Neutrophil (primary cell): ENCODE results near the gene PCNX3.
A peak's percentile ranks its signal among the peaks of the same experiment; 100 is the strongest.

ENCODE experiments used
- H3K27ac ChIP-seq: fragments of 200-600 bp; sonication (generic); 2 replicates; pipeline ENCODE4 v1.5.1; 2016; ENCODE audit warnings: mild to moderate bottlenecking, moderate library complexity
- H3K27me3 ChIP-seq: fragments of 200-600 bp; sonication (generic); 2 replicates; pipeline ENCODE4 v1.6.0; 2016; ENCODE audit warnings: mild to moderate bottlenecking
- H3K36me3 ChIP-seq: fragments of 200-600 bp; sonication (generic); 2 replicates; pipeline ENCODE4 v1.5.1; 2017
- H3K4me1 ChIP-seq, 2 experiments: fragments of 200-600 bp in 1 of 2; sonication (generic) in 1 of 2; 1 replicate in 1 of 2; 2 replicates in 1 of 2; pipeline versions ENCODE4 v1.5.1 to v1.6.1; 2013 to 2016; ENCODE audit warnings: low read depth in 1 of 2, low read length in 1 of 2, mild to moderate bottlenecking in 1 of 2, moderate library complexity in 1 of 2; ENCODE audit not compliant: control insufficient read depth in 1 of 2, insufficient read depth in 1 of 2
- H3K4me3 ChIP-seq, 2 experiments: fragments of 200-600 bp in 1 of 2; sonication (generic) in 1 of 2; 1 replicate in 1 of 2; 2 replicates in 1 of 2; pipeline ENCODE4 v1.5.1; 2013 to 2016; ENCODE audit warnings: low read depth in 1 of 2, low read length in 1 of 2, mild to moderate bottlenecking in 1 of 2, moderate library complexity in 1 of 2
- H3K9me3 ChIP-seq: fragments of 200-600 bp; sonication (generic); 2 replicates; pipeline ENCODE4 v1.5.1; 2016
- CTCF ChIP-seq: fragments of 200-600 bp; sonication (generic); IDR thresholded peaks from 2 replicates; pipeline ENCODE4 v1.5.1; 2016; ENCODE audit warnings: antibody characterized with exemption

PCNX3 gene

GRCh38 chr11:65625628-65626342 is 10.2 kb downstream of the PCNX3 start:
- H3K27me3 ChIP-seq, result no peaks in the 10 kb centered on the region
- H3K4me3 ChIP-seq, result no peak overlapping the region
- peaks cover 99% of the 10 kb centered on the region for H3K36me3 ChIP-seq
- H3K9me3 ChIP-seq, result no peaks in the 10 kb centered on the region
- H3K27ac ChIP-seq, result peak overlapping the region; percentile 65
- TF ChIP-seq CTCF, result peak; percentile 83
- H3K4me1 ChIP-seq, result peaks cover 3 to 6% of the 10 kb centered on the region in 2 experiments

- H3K27ac ChIP-seq, result no peak overlapping the region
- H3K4me1 ChIP-seq, result peaks cover 3 to 6% of the 10 kb centered on the region in 2 experiments
- TF ChIP-seq CTCF, result no peak
- H3K9me3 ChIP-seq, result no peaks in the 10 kb centered on the region
- H3K27me3 ChIP-seq, result no peaks in the 10 kb centered on the region
- peaks cover 99% of the 10 kb centered on the region for H3K36me3 ChIP-seq
- no peak overlapping the region for H3K4me3 ChIP-seq
Observed at GRCh38 chr11:65627202-65627601, 11.6 kb downstream of the PCNX3 start.

GRCh38 chr11:65629579-65629978 is 14.0 kb downstream of the PCNX3 start:
- H3K36me3 ChIP-seq, result peaks cover 97% of the 10 kb centered on the region
- H3K27ac ChIP-seq, result no peak overlapping the region
- H3K4me3 ChIP-seq, result no peak overlapping the region
- H3K27me3 ChIP-seq, result no peaks in the 10 kb centered on the region
- H3K4me1 ChIP-seq, result peaks cover 3 to 6% of the 10 kb centered on the region in 2 experiments
- no peak for TF ChIP-seq CTCF
- no peaks in the 10 kb centered on the region for H3K9me3 ChIP-seq

- Histone ChIP-seq H3K4me1 (peaks cover 3 to 6% of the 10 kb centered on the region in 2 experiments), H3K27me3 (no peaks in the 10 kb centered on the region), H3K9me3 (no peaks in the 10 kb centered on the region), H3K36me3 (peaks cover 97% of the 10 kb centered on the region), H3K27ac (no peak overlapping the region), H3K4me3 (no peak overlapping the region)
- TF ChIP-seq CTCF, result no peak
Observed at GRCh38 chr11:65630215-65630614, 14.6 kb downstream of the PCNX3 start.

- no peaks in the 10 kb centered on the region for H3K9me3 ChIP-seq
- peaks cover 83% of the 10 kb centered on the region for H3K36me3 ChIP-seq
- TF ChIP-seq CTCF, result no peak
Observed at GRCh38 chr11:65633390-65634108, 18.0 kb downstream of the PCNX3 start.

More at GRCh38 chr11:65633390-65634108, 18.0 kb downstream of the PCNX3 start:
- Histone ChIP-seq H3K4me1 (peaks cover 11 to 13% of the 10 kb centered on the region in 2 experiments), H3K4me3 (no peak overlapping the region), H3K27me3 (no peaks in the 10 kb centered on the region), H3K27ac (peak overlapping the region; percentile 19)
